Hematopoietic multipotent progenitor cell treated with erythropoietin and hydrocortisone succinate and interleukin-3 and kit ligand, for 4 days (in vitro differentiated cells): Measurements from ENCODE around the gene IFI6.
"Not testable (repeated sequence)": the region's sequence is repeated elsewhere in the genome, so short reads cannot be mapped to it uniquely, and the experiment has no call there.

Experiments
- DNase-seq: peaks from one replicate; pipeline ENCODE4 v3.0.0-alpha.2; 2015

IFI6 gene, protein sequence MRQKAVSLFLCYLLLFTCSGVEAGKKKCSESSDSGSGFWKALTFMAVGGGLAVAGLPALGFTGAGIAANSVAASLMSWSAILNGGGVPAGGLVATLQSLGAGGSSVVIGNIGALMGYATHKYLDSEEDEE

DNA sequence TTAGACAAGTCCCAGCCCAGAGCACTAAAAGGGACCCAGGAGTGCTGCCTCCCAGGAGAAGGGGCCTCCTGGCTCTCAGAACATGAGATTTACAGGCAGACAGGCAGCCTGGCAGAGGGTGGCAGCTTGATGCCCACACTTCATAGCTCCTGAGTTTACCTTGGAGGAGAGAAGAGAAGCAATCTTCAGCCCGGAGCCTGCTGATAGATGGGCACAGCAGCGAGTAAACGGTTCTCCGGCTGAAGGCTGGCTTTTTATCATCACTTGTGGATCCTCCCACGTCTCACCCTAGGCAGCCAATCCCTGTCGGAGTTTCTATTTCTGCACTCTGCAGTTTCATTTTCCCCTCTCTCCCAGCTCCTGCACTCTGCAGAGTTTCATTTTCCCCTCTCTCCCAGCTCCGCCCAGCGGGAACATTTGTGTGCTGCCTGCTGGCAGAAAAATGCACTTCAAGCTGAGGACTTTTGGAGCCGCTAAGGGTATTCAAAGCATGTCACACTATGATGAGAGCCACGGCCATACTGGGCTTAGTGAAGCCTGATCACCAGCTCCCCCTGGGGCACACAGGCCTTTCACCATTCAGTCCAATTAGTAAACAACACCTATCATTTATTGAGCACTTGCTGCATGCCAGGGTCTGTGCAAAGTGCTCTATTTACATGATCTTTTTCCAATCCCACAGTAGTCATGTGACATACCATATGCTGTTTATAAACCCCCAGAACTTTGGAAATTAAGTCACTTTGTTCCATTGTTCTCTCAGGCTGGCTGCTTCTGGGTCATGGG is at the start of gene IFI6:
IFI6 (minus strand) TSS at position 229 of the 786 bp plus-strand sequence. CDS start 2,878 bp downstream, outside the sequence.
- peak; percentile 96 for DNase-seq

DNA sequence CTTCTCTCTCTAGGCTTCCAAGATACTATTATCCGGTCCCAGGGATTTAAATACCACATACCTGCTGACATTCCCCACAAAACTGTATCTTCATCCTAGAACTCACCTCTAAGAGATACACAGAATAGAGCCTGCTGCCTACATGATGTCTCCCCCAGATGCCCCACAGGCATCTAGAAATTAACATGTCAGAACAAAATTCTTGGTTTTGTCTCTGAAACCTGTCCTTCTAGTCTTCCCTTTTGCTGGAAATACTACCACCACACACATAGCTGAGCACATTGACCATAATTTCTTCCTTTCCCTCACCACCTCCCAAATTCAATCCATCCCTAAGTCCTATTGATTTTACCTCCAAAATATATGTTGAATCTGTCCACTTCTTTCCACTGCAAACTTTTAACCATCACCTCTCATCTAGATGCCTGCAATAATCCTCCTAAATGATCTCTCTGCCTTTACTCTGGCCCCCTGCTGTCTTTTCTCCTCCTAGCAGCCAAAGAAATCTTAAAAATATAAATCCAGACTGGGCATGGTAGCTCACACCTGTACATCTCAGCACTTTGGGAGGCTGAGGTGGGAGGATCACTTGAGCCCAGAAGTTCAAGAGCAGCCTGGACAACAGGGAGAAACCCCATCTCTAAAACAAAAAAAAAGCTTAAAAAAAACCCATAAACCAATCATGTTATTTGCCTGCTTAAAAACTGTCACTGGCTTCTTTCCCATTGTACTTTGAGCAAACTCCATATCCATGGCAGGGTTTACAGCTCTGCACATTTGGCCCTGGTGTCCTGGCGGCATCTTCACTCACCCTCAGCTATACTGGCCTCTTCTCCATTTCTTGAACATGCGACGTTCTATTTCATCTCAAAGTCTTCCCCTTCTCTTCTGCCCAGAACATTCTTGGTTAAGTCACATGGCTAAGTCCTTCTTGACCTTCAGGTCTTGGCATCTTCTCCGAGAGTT is 47.6 kb upstream of the IFI6 start:
- DNase-seq, result peak; percentile 48

DNA sequence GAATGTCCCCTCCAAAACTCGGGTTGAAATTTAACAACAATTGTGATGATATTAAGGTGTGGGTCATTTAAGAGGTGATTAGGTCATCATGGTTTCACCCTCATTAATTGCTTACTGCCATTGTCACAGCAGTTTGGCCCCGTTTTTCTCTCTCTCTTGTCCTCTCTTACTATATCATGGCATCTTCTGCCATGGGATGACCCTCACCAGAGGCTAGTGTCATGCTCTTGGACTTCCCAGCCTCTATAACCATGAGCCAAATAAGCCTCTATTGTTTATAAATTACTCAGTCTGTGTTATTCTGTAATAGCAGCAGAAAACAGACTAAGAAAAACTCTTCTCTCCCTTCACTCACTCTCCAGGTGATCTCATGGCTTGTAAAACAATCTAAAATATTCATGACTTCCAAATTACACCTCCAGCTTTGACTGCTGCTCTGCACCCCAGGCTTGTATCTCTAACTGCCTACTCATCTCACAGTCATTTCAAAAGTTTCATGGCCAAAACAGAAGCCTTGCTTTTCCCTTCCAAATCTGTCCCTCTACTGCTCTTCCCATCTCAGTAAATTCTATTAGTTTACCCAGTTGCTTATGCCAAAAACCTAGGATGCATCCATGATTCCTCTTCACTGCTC is 44.4 kb upstream of the IFI6 start:
- no peak for DNase-seq

DNA sequence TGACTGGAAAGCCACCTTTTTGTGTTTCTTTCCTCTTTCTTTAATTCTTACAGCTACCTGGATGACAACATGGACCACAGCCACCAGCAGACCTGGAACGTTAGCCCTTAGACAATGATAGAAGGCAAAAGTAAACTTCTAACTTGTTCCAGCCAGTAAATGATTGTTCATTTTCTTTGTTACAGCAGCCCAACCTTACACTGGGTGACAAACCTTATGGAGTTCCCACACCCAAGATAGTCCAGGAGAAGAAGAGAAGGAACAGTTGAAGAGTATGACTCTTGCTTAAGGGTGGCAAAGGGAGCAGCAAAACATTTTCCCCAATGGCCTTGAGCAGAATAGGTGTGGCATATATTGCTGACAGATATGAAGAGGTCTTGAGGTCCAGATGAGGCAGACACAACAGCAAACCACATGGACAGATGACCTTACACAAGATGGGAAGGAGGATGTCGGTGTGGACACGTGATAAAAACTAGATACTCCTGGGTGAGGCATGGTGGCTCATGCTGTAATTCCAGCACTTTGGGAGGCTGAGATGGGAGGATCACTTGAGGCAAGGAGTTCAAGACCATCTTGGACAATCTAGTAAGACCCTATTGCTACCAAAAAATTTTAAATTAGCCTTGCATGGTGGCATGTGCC is 42.0 kb upstream of the IFI6 start:
- DNase-seq, result peak; percentile 15

DNA sequence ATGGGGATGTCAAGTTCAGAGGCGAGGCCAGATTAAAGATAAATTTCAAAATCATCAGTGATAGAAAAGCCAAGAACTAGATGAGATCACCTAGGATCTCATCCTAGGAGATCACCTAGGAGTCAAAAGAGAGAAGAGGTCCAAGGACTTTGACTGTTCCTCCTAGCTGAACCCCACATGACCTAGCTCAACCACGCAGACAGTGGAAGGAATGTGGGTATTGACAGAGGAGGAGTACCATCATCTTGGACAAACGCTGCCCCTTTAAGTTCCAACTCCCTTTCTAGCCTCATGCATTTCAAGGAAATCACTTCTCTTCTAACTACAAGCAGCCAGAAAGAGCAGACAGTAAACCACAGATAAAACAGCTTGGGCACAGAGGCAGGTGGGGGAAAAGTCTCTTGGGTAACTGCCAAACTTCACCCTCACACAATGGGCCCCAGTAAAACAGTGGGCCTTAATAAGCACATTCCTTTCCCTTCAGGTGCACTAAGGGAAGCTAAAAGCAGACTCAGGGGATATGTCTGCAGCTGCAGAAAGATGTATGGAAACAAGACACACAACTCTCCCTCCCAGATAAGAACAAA is 41.2 kb upstream of the IFI6 start:
- DNase-seq, result peak; percentile 58

DNA sequence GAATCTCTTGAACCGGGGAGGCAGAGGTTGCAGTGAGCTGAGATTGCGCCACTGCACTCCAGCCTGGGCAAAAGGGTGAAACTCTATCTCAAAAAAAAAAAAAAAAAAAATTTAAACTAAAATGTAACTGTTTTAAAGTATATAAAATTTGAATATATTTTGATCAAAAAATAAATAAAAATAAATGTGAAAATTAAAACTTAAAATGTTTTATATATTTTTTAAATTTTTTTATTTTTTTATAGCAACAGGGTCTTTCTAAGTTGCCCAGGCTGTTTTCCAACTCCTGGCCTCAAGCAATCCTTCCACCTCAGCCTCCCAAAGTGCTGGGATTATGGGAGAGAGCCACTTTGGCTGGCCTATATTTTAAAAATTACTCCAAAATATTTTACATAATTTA is 38.6 kb upstream of the IFI6 start:
- no peak for DNase-seq

DNA sequence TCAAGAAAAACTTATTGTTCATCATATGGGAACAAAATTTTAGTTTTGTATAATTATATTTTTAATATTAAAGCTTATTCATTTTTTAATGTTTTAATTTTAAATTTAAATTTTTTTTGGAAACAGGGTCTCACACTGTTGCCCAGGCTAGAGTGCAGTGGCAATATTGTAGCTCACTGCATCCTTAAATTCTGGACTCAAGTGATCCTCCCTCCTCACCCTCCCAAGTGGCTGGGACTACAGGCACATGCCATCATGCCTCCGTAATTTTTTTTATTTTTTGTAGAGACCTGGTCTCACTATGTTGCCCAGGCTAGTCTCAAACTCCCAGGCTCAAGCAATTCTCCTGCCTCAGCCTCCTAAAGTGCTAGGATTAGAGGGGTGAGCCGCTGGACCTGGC is 33.6 kb upstream of the IFI6 start:
- DNase-seq, result no peak

DNA sequence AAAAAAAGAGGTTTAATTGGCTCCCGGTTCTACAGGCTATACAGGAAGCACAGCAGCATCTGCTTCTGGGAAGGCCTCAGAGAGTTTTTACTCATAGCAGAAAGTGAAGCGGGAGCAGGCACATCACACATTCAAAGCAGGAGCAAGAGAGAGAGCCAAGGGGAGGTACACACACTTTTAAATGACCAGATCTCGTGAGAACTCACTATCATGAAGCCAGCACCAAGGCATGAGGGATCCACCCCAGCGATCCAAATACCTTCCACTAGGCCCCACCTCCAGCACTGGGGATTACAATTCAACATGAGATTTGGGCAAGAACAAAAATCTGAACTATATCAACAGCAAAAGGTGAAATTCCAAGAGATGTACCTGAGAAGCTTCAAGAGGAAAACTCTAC is 33.0 kb upstream of the IFI6 start:
- no peak for DNase-seq

DNA sequence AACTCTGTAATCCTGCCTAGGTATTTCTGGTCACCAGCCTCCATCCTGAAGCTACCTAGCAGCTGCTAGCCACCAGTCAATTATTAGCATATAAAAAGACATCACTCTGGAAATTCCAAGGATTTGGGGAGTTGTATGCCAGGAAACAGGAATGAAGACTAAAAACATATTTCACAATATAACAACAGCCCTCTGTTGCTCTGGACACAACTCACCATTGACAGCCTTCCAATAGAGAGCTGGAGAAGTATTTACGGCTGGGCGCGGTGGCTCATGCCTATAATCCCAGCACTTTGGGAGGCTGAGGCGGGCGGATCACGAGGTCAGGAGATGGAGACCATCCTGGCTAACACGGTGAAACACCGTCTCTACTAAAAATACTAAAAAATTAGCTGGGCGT is 24.8 kb upstream of the IFI6 start:
- not testable (repeated sequence) for DNase-seq

DNA sequence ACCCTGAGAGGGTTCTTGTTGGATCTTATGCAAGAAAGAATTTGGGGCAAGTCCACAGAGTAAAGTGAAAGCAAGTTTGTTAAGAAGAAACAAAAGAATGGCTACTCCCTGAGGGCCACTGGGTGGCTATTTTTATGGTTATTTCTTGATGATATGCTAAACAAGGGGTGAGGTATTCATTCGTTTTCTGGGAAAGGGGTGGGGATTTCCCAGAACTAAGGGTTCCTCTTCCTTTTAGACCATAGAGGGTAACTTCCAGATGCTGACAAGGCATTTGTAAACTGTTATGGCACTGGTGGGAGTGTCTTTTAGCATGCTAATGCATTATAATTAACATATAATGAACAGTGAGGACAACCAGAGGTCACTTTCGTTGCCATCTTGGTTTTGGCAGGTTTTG is 18.2 kb upstream of the IFI6 start:
- DNase-seq, result no peak

DNA sequence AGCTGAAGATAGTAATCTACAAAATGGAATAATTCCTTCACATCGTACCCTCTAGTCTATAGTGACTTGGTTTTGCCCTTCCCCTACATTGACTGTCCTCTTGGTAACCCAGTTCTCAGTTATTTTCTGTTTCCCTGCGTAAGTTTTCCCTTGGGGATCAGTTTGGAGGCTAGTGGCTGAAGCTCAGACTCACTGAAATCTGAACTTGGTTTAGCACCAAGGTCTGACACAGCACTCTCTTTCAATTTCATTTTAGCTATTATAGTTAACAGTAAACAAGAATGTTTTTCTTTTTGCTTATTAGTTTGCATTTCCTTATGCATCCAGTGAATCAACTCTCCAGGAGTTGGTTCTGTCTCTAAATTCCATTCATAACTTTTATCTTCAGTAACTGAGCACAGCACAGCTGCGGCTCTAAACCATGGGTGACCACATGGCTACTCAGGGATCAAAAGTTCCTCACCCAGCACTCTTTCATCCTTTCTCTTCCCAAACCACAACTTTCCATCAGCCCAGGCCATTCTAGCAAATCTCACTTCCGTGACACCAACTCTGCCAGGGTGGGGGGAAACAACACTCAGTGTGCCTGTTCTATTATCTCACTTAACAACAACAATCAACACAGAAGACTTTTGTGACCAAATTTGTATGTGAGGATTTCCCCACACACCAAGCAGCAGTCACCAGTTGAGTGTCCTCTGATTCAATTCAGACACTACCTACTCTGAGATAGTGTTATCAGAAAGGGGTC is 17.6 kb upstream of the IFI6 start:
- no peak for DNase-seq

DNA sequence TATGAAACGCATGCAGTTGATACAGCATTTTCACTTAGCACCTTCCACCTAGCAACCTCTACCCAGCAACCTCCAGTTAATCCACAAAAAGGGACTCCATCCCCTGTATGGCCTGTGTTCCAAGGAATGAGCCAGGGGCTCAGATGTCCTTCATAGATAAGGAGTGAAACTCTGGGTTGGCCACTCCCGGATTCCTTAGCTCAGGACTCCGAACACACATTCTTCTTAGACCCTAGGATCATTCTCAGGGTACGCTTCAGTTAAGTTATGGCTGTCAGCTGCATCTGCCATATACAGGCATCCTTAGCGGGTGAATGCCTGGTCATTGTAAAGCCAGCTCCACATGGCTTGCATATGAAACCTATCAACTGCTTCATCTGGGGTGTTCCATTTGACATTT is 15.9 kb upstream of the IFI6 start:
- no peak for DNase-seq

DNA sequence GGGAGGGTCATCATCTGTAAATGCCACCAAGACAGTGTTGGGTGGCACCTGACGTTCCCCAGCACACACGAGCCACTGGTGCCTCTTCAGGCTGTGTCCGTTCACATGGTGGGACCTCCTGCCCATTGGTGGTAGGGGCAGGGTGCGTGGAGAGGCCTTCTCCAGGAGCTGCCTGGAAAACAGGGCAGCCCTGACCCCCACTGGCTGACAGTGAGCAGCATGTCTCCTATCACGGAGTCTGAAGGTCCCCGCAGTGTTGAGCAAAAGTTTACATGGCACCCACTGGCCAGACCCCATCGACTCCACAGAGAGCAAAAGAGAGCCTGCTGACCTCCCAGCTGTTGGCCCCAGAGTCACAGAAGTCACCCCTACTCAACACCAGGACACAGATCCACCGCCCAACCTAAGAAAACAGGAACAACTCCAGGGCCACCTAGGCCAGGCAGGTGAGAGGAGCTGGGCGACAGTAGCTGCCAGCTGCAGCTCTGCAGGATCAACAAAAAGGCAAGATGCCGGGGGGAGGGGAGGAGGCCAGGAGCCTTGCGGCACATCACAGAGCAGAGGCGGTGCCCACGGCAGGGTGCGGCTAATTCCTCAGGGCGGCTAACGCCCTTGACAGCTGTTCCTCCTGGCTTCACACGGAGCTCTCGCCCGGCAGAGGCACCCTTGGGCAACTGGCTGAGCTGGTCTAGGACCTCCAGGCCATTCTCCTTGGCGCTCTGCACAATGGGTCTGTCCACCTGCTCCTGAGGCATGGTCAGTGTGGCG is 14.4 kb upstream of the IFI6 start:
- peak; percentile 29 for DNase-seq

DNA sequence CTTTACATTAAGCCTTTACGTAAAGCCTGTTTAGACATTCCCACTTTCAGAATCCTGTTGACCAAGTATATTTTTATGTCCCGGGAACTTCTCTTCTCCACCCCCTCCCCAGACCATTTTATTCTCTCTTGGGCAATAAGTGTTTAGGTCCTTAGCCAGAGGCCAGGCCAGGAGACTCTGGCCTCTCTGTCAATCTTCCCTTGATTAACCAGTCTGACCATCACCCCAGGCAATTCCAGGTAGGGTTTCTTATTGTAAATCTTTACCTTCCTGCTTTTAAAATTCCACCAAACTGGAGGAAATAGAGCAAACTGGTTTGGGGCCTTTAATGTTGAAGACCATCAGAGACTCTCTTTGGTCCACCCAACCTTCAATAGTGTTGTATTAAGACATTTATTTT is 12.2 kb upstream of the IFI6 start:
- DNase-seq, result no peak

DNA sequence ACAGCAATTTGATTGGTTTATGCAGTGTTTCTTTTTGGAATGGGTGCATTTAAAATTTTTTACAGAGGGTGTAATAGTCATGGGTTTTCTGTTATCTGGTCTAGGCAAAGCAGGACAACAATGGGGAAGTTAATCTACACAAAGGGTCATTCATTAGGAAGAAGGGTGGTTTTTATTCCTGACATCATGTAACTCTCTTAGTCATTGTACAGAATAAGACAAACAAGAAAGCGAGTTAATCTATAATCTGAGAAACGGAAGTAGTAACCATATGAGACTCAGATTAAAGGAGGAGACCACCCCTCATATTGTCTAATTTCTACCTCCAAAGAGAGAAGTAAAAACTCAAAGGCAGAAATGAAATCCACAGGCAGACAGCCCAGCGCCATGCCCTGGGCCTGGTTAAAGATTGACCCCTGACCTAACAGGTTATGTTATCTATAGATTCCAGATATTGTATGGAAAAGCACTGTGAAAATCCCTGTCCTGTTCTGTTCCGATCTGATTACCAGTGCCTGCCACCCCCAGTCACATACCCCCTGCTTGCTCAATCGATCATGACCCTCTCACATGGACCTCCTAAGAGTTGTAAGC is 10.5 kb upstream of the IFI6 start:
- peak; percentile 10 for DNase-seq

DNA sequence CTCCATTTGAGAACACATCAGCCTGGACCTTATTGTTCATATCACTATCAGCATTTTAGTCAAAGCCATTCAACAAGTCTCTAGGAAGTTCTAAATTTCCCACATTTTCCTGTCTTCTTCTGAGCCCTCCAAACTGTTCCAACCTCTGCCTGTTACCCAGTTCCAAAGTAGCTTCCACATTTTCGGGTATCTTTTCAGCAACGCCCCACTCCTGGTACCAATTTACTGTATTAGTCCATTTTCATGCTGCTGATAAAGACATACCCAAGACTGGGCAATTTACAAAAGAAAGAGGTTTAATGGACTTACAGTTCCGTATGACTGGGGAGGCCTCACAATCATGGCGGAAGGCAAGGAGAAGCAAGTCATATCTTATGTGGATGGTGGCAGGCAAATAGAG is 9.6 kb upstream of the IFI6 start:
- DNase-seq, result not testable (repeated sequence)

DNA sequence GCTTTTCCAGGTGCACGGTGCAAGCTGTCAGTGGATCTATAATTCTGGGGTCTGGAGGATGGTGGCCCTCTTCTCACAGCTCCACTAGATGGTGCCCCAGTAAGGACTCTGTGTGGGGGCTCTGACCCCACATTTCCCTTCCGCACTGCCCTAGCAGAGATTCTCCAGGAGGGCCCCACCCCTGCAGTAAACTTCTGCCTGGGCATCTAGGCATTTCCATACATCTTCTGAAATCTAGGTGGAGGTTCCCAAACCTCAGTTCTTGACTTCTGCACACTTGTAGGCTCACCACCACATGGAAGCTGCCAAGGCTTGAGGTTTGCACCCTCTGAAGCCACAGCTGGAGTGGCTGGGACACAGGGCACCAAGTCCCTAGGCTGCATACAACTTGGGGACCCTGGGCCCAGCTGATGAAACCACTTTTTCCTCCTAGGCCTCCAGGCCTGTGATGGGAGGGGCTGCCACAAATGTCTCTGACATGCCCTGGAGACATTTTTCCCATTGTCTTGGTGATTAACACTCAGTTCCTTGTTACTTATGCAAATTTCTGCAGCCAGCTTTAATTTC is 8.3 kb upstream of the IFI6 start:
- not testable (repeated sequence) for DNase-seq

DNA sequence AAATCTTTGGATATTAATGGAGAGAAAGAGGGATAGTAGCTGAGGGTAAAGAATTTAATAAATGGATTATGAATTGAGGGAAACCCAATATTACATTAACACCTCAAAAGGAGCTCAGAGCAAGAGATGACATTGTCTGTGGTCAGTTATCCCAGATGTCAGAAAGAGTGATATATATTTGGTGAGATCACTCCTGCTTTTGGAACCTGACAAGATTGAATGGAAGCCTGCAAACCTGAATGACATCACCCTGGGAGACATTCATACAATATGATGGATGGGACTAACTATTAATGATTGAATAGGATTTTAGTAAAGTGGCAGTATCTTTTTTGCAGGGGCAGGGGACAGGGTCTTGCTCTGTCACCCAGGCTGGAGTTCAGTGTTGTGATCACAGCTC is 6.8 kb upstream of the IFI6 start:
- DNase-seq, result no peak

DNA sequence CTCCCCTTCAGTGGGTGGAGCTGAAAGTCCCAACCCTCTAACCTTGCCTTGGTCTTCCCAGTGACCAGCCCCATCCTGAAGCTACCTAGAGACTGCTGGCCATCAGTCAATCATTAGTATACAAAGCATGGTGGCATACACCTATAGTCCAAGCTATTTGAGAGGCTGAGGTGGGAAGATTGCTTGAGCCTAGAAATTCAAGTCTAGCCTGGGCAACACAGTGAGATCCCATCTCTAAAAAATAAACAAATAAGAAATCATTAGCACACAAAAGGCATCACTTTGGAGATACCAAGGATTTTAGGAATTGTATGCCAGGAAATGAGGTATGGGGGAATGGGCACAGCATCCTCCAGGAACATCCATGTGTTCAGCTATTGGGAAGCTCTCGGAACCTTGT is 4.4 kb upstream of the IFI6 start:
- DNase-seq, result no peak

DNA sequence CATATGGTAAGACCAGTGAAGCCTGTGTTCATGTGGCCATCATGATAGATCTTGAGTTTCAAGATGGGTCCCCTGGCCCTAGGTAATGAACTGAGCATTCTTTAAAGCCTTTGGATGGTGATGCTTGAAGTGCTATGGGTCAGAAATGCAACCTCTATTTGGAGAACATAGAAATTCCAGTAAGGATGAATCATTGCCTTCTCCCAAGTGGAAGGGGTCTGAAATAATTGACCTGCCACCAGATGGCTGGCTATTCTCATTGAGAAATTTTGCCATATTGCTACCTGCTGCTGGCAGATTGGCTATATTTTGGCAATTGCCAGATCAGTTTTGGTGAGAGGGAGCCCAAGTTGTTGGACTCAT is 739 bp upstream of the IFI6 start:
- no peak for DNase-seq
